SKM-1 (cell line): ENCODE data around the gene RNF225.
"Not testable (repeated sequence)": the region's sequence is repeated elsewhere in the genome, so short reads cannot be mapped to it uniquely, and the experiment has no call there.

ENCODE experiments used
- DNase-seq: peaks from one replicate; lab custom pipeline; 2025; ENCODE audit not compliant: unreplicated experiment; lab: John Stamatoyannopoulos, UW

Gene RNF225

DNA sequence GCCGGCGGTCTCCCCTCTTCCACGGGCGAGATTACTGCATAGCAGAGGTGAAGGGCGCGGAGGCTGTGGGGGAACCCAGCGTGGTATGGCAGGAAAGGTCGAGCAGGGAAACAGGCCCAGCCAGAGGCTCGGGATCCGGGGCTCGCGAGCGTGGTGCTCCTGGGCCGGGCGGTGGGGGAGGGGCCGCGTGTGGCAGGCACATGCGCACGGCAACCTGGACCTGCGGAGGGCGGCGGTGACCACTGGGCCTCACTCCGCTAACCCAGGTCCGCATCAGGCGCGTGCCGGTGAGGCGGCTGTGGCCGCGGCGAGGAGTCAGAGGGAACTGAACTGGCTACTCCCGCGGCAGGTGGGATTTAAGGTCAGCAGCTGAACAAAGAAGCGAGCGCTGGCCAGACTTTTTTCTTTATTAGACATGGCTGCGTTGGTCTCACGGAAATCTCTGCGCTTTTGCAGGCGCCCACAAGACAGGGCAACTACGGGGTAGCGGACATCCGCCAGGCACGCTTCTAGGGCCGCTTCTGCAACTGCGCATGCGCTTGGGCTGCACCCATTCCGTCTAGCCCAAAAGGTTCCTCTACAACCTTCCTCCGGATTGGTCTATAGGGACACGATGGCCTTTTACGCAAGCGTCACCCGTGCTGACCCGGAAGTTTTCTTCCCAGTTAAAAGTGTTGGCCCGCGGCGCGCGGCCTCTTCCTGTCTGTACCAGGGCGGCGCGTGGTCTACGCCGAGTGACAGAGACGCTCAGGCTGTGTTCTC, 8.7 kb upstream of the RNF225 start, which contains the start of gene RPS5:
TSS of gene RPS5 (plus strand) at position 694 of the 762 bp plus-strand sequence. CDS start 869 bp downstream, outside the sequence.
- peak; percentile 83 for DNase-seq

- no peak for DNase-seq
Observed at GRCh38 chr19:58387338-58388174, 7.9 kb upstream of the RNF225 start.

- DNase-seq = no peak
Observed at GRCh38 chr19:58388175-58388526, 7.3 kb upstream of the RNF225 start.

GRCh38 chr19:58392945-58393724, 2.3 kb upstream of the RNF225 start:
- DNase-seq = no peak

DNA sequence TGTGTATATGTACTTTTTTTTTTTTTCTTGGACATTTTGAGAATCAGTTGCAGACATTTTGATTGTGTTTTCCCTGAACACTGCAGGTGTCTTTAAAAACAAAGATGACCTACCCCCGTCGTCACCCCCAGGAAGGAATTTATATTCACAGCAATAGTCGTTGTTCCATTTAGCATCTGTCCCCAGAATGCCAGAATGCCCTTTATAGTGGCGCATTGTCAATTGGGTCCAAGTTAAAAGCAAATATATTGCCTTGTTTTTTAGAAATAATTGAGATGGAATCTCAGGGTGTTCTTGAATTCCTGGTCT, 1.8 kb upstream of the RNF225 start:
- no peak for DNase-seq

DNA sequence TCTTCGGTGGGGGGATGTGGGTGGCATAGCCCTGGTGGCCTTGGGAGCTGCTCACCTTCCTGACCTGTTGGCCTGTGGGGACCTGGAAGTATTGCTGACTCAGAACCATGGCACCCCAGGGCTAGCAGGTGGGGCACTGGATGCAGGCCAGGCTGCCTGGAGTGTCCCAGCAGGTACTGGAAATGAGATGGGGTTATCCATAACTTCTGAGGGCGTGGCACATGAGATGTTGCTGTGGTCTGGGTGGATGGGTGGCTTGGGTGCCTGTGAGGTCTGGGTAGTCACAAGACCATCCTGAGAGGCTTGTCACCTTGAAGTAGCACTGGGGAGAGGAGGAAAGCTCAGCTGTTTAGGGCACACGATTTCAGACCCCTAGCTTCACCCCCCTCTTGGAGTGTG, 636 bp upstream of the RNF225 start:
- no peak for DNase-seq

GRCh38 chr19:58395979-58396627, 647 bp downstream of the RNF225 start:
- no peak for DNase-seq

DNA sequence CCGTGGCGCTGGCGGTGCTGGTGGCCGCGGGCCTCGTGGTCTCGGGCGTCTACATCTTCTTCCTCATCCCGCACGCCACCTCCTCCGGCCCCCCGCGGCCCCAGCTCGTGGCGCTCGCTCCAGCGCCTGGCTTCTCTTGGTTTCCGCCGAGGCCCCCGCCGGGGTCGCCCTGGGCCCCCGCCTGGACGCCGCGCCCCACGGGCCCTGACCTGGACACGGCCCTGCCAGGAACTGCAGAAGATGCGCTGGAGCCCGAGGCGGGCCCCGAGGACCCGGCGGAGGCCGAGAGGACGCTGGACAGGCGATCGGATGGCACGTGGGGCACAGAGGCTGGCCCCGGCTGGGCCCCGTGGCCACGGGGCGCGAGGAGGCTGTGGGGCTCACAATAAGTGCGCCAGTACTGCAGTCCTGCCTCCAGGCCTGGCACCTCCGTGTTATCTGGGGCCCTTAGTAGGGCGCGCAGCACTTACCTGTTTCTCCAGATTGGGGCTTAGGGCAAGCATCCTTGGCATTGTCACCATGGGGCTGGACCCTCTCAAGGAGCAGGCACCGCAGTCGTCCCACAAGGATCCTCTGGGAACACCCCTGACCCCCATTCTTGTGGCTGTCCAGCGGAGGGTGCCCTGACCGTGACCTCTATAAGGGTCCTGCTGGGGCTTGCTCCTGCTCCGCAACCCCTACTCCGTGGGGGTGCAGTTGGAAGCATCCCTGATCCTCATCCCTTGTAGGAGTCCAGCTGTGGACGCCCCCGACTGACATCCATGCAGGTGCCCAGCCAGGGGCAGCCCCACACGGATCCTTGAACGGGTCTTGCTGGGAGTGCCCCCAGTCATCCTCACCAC, 1.5 kb downstream of the RNF225 start:
- DNase-seq = no peak

DNA sequence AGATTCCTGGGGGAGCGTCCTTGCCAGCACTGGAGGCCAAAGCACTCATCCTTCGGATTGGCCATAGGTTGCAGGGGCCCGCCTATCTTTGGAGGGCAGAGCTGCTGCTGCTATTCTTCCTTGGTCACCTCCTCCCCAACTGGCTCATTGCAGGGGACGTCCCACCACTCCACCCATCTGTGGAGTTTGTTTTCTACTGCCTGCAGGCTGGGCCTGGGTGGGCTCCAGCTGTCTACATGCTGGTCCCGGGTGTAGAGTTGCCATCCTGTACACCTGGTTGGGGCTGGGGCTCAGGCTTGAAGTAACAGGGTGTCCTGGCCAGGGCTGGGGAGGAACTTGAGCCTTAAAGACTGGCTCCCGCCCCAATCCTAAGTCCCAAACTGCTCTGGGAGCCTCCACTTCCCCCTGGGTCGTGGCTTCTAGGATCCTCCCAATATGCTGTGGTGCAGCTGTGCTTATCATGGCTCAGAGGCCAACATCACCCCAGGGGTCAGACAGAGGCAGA, 2.1 kb downstream of the RNF225 start:
- DNase-seq = no peak

DNA sequence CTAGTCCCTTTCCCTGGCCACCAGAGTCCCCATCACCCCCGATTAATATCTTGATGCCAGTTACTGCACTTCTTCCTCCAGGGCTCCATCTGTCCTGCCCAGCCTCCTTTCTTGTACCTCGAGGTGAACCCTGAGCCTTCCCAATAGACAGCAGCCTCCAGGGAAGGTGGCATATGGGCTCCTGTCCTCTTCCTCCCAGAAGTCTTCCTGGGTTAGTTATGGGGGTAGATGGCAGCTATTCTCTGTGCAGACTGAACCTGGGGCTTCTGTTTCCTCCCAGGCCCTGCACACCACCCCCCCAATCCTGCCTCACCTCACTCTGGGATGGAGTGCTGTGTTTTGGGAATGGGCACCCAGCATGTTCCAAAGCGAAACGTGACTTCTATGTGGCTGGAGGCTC, 2.6 kb downstream of the RNF225 start:
- no peak for DNase-seq

DNA sequence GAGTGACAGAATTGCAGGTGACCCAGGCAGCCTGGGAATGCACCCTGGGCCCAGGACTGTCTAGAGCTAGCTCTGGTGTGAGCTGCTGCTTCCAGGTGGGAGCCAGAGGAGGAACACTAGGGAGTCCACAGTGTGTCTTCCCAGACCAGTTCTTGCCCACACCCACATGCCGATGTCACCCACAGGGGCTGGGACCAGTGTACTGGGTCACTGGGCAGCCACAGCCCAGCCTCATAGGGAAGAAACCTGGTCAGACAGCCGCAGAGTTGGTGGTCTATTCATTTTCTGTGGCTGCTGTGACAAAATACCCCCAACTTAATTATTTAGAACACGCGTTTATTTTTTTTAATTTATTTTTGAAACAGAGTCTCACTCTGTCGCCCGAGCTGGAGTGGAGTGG, 3.1 kb downstream of the RNF225 start:
- no peak for DNase-seq

DNA sequence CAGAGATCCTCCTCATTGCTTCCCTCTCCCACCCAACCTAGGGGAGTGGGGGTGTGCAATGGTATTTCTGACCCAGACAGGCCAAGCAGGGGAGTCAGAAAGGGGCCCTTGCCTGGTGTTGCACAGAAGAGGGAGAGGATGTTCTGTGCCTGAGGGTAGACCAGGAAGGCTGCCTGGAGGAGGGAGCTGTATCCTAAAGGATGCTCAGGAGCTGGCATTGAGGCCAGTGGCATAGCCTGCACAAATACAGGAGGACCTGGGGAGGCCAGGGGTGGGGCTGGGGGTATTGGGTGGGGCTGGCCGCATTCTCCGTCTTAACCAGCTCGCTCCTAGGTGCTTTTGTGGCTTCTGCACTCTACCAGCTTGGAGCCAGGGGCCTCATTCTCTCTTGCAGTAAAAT, 4.4 kb downstream of the RNF225 start:
- DNase-seq = no peak

DNA sequence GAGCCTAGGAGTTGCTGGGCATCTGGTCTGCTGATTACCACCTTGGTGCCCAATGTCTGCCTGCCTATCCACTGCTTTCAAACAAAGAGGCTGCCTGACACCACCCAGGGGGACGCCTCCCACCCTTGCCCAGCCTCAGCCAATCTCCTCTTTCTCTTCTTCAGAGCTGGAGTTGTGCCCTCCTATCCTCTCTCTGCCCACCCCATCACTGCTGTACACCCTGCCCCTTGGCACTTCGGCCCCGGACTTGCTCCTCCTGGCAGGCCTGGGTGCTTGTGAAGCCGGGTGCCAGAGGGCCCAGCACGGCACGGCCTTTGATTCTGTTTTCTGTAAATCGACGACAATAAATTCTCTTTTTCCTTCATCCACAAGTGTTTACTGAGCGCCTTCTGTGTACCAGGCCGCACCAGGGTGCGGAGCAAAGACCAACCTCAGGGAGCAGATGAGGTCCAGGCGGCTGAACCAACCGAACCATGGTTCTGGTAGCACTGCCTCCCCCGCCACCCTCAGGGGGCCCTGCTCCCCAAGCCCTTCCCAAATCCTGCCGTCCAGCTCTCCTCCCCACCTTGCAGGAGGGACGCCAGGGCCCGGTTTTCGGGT, 5.0 kb downstream of the RNF225 start:
- no peak for DNase-seq

DNA sequence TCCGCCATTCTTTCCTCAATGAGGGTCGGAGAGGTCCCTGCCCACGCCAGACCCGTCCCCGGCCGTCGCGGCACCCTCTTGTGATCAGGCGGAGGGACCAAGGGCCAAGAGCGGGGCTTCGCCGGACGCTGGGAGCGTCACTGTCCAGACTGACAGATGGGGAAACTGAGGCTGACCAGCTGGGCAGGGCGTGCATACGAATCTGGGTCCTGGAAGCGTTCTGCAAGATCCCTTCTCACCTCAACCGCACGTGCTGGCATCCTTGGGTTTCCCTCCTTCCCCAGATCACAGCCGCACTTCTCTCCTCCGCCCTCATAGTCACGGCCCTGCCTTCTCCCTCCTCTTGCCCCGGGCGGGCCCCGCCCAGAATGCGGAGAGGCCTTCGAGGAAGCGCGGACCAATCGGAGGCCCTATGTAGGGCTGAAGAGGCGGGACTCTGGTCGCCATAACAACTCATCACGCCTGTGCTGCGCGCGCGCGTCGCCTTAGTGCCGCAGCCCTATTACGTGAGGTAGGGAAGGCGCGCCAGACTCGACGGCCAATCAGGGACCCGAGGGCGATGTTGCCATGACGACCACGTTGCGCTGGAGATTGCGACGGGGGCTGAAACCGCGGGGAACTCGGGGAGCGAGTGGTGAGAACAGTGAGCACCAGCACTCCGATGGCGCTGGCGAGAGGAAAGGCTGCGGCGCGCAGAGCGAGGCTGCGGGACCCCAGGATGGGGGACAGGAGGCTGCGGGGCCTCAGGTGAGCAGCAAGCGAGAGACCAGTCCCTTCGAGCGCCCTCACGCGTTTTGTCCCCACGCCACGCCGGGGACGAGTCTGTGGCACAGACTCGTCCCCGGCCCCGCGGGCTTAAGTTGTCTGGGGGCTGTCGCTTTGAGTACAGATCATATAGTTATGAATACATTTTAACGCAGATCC, 5.7 kb downstream of the RNF225 start:
- DNase-seq = peak; percentile 80

DNA sequence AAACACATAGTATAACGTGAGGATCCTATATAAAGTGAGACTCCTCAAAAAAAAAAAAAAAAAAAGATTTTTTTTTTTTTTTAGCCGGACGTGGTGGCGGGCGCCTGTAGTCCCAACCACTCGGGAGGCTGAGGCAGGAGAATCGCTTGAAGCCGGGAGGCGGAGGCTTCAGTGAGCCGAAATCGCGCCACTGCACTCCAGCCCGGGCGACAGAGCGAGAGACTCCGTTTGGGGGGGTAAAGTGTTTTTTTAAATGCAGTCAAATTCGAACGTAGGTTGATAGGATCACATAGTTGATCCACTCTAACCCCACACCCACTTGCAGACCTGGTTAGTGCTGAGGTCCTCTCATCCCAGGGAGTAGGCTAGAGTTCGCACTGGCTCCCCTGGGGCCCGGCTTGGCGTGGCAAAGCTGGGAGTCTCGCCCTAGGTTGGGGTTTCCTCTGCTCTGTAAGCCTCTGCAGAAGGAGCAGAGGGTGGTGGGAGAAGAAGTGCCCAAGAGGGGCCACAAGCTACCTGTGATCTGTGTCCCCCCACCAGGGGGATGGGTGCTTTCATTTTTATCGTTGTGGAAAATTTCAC, 6.5 kb downstream of the RNF225 start:
- DNase-seq = no peak

- DNase-seq = not testable (repeated sequence)
Observed at GRCh38 chr19:58403920-58404478, 8.5 kb downstream of the RNF225 start.

- no peak for DNase-seq
Observed at GRCh38 chr19:58406818-58407657, 11.6 kb downstream of the RNF225 start.
